Progenitor cell of endocrine pancreas (in vitro differentiated cells): ENCODE measurements around the gene HCN4. TPM values are rescaled to one million over a fixed set of nuclear protein-coding genes. Genes with fewer than 3 reads are reported as not detected.

Experiments
- DNase-seq: peaks from one replicate; pipeline ENCODE4 v3.0.0; 2021; ENCODE audit warnings: low spot score; ENCODE audit not compliant: unreplicated experiment
- H3K27ac Mint-ChIP-seq: 2 replicates; pipeline ENCODE4 v1.8.0; 2021; ENCODE audit warnings: mild to moderate bottlenecking, moderate library complexity, mixed read lengths
- H3K27me3 Mint-ChIP-seq: 2 replicates; pipeline ENCODE4 v1.8.0; 2021; ENCODE audit warnings: mixed read lengths
- H3K36me3 Mint-ChIP-seq: 2 replicates; pipeline ENCODE4 v1.8.0; 2022; ENCODE audit warnings: mixed read lengths; ENCODE audit not compliant: insufficient read depth
- H3K4me1 Mint-ChIP-seq: 2 replicates; pipeline ENCODE4 v1.8.0; 2021; ENCODE audit warnings: low read depth, mixed read lengths
- H3K4me3 Mint-ChIP-seq: 2 replicates; pipeline ENCODE4 v1.8.0; 2021; ENCODE audit warnings: low read depth, mild to moderate bottlenecking, moderate library complexity, mixed read lengths
- H3K9me3 Mint-ChIP-seq: 2 replicates; pipeline ENCODE4 v1.8.0; 2021; ENCODE audit warnings: low read depth, mixed read lengths
- CTCF ChIP-seq: fragments of 200-600 bp; sonication (generic); IDR thresholded peaks from one replicate; pipeline ENCODE4 v1.5.0; 2021; ENCODE audit warnings: antibody characterized with exemption, mild to moderate bottlenecking; ENCODE audit not compliant: unreplicated experiment
- total RNA-seq: library from RNA; stranded (reverse); gene quantifications from 2 replicates; pipeline ENCODE4 v1.2.1, GENCODE V29; 2021

Gene HCN4
- total RNA-seq, 1 donor from 2014 or later, result 4.9 TPM

DNA sequence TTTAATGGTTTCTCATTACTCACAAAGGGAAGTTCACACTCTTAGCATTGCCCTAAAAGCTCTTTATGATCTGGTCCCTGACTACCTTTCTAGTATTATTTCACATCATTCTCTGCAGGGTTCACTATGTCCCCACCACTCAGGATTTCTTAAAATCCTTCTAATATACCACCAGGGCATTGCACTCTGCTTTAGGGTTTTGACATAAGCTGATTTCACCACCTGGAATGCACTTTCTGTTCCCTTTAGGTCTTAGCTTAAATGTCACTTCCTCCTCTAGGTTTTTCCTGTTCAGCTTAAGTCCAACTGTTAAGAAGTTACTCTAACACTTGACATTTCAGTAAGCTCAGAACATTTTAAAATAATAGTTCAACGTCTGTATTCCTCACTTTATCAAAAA, 81.7 kb downstream of the HCN4 start:
- H3K4me3 Mint-ChIP-seq, result no peak overlapping the region
- no peaks in the 10 kb centered on the region for H3K27me3 Mint-ChIP-seq
- H3K36me3 Mint-ChIP-seq, result peaks cover 16% of the 10 kb centered on the region
- no peak for DNase-seq
- no peaks in the 10 kb centered on the region for H3K9me3 Mint-ChIP-seq
- no peaks in the 10 kb centered on the region for H3K4me1 Mint-ChIP-seq
- TF ChIP-seq CTCF, result no peak
- H3K27ac Mint-ChIP-seq, result no peak overlapping the region

DNA sequence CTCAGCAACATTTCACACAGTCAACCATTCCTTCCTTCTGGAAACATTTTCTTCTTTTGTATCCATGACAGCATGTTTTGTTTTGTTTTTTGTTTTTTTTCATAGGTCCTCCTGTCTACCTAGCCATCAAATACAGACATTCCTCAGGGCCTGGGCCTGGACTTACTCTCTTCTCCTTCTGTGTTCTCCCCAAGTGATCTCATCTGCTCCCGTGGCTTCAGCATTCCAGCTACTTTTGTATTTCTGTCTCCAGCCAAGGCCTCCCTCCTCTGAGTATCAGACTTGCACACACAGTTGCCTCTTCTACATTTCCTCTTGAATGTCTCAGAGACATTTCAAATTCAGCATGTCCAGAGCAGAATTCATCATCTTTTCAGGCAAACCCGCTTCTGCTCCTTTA, 82.4 kb downstream of the HCN4 start:
- TF ChIP-seq CTCF, result no peak
- H3K4me3 Mint-ChIP-seq, result no peak overlapping the region
- no peak for DNase-seq
- H3K9me3 Mint-ChIP-seq, result no peaks in the 10 kb centered on the region
- no peaks in the 10 kb centered on the region for H3K27me3 Mint-ChIP-seq
- H3K36me3 Mint-ChIP-seq, result peaks cover 15% of the 10 kb centered on the region
- H3K4me1 Mint-ChIP-seq, result no peaks in the 10 kb centered on the region
- no peak overlapping the region for H3K27ac Mint-ChIP-seq

- Mint-ChIP-seq H3K27me3 (no peaks in the 10 kb centered on the region), H3K36me3 (peaks cover 14% of the 10 kb centered on the region), H3K27ac (no peak overlapping the region), H3K4me3 (no peak overlapping the region), H3K4me1 (no peaks in the 10 kb centered on the region), H3K9me3 (no peaks in the 10 kb centered on the region)
- DNase-seq, result no peak
- no peak for TF ChIP-seq CTCF
Observed at GRCh38 chr15:73284090-73284716, 84.6 kb downstream of the HCN4 start.

- Mint-ChIP-seq H3K36me3 (peaks cover 10% of the 10 kb centered on the region), H3K4me3 (no peak overlapping the region), H3K4me1 (no peaks in the 10 kb centered on the region), H3K27ac (no peak overlapping the region), H3K27me3 (no peaks in the 10 kb centered on the region), H3K9me3 (no peaks in the 10 kb centered on the region)
- DNase-seq, result no peak
- no peak for TF ChIP-seq CTCF
Observed at GRCh38 chr15:73283366-73283962, 85.3 kb downstream of the HCN4 start.

DNA sequence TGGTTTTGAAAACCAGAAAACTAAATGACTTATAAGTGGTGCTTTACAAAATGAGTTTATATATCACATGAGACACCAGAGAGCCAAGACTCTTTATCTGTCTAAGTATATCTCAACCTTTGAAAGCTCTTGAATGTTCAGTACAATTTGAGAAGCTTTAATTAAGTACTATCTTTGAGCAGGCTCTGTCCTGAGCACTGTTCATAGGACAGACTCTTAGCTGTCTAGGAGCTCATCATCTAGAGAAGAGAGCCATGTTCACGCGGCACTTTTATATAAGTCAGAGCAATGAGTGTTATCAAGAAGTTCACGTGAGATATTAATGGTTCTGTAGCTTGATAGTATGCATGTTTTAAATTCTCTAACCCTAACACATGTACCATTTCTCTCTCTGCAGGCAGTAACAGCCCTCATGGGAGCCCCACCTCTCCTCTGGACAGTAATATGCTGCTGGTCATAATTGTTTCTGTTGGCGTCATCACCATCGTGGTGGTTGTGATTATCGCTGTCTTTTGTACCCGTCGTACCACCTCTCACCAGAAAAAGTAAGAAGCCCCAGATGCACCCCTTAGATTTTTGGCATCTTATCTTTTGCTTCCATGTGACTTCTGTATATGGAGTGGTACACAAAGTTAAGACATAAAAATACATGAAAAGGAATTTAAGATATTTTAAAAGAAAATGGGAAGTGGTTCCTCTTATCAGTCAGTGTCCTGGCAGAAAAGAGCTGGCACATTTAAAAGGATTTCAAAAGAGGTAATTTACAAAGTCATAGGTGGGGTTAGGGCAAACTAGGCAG, 86.0 kb downstream of the HCN4 start:
- TF ChIP-seq CTCF, result no peak
- no peaks in the 10 kb centered on the region for H3K4me1 Mint-ChIP-seq
- no peak overlapping the region for H3K27ac Mint-ChIP-seq
- H3K9me3 Mint-ChIP-seq, result no peaks in the 10 kb centered on the region
- no peaks in the 10 kb centered on the region for H3K27me3 Mint-ChIP-seq
- peaks cover 9% of the 10 kb centered on the region for H3K36me3 Mint-ChIP-seq
- DNase-seq, result no peak
- H3K4me3 Mint-ChIP-seq, result no peak overlapping the region
